Glutamatergic neuron (in vitro differentiated cells): Measurements from ENCODE around the gene MTMR10. TPM values are rescaled to one million over a fixed set of nuclear protein-coding genes. Genes with fewer than 3 reads are reported as not detected.

Experiments used
- DNase-seq: peaks from one replicate; pipeline ENCODE4 v3.0.0; 2022
- H3K27ac Mint-ChIP-seq: one replicate; pipeline ENCODE4 v1.8.0; 2020; ENCODE audit warnings: mild to moderate bottlenecking, mixed read lengths, inconsistent platforms; ENCODE audit not compliant: unreplicated experiment
- H3K27me3 Mint-ChIP-seq: one replicate; pipeline ENCODE4 v1.8.0; 2020; ENCODE audit warnings: mild to moderate bottlenecking, moderate library complexity, mixed read lengths, inconsistent platforms; ENCODE audit not compliant: unreplicated experiment
- H3K36me3 Mint-ChIP-seq: one replicate; pipeline ENCODE4 v1.8.0; 2020; ENCODE audit warnings: mild to moderate bottlenecking, mixed read lengths, inconsistent platforms; ENCODE audit not compliant: unreplicated experiment
- H3K4me1 Mint-ChIP-seq: one replicate; pipeline ENCODE4 v1.8.0; 2020; ENCODE audit warnings: mild to moderate bottlenecking, low read depth, mixed read lengths, inconsistent platforms; ENCODE audit not compliant: unreplicated experiment
- H3K4me3 Mint-ChIP-seq: one replicate; pipeline ENCODE4 v1.8.0; 2020; ENCODE audit warnings: mild to moderate bottlenecking, mixed read lengths, inconsistent platforms; ENCODE audit not compliant: unreplicated experiment
- H3K9me3 Mint-ChIP-seq: one replicate; pipeline ENCODE4 v1.8.0; 2020; ENCODE audit warnings: mild to moderate bottlenecking, moderate library complexity, mixed read lengths, inconsistent platforms; ENCODE audit not compliant: unreplicated experiment
- CTCF ChIP-seq: fragments of 200-600 bp; sonication (generic); IDR thresholded peaks from one replicate; pipeline ENCODE4 v1.5.0; 2021; ENCODE audit not compliant: partially characterized antibody, unreplicated experiment
- total RNA-seq: library from RNA; stranded (reverse); fragmentation: NEBNext Ultra II Directional; extraction: Animal tissue kit (Norgen Biotek cat#: 25700); gene quantifications from one replicate; pipeline ENCODE4 v1.2.1, GENCODE V29; 2021; ENCODE audit not compliant: unreplicated experiment

MTMR10 gene
- total RNA-seq, 1 donor from 2014 or later, result 17.1 TPM

GRCh38 chr15:31021067-31021665 is 29.7 kb upstream of the MTMR10 start:
- TF ChIP-seq CTCF, result no peak
- Mint-ChIP-seq H3K36me3 (no peaks in the 10 kb centered on the region), H3K4me3 (no peak overlapping the region), H3K4me1 (no peaks in the 10 kb centered on the region), H3K27me3 (peaks cover 2% of the 10 kb centered on the region), H3K9me3 (peaks cover 3% of the 10 kb centered on the region), H3K27ac (no peak overlapping the region)
- no peak for DNase-seq

- no peak overlapping the region for H3K4me3 Mint-ChIP-seq
- H3K27ac Mint-ChIP-seq, result no peak overlapping the region
- H3K4me1 Mint-ChIP-seq, result no peaks in the 10 kb centered on the region
- DNase-seq, result no peak
- peaks cover 1% of the 10 kb centered on the region for H3K9me3 Mint-ChIP-seq
- no peak for TF ChIP-seq CTCF
- no peaks in the 10 kb centered on the region for H3K36me3 Mint-ChIP-seq
- H3K27me3 Mint-ChIP-seq, result peaks cover 2% of the 10 kb centered on the region
Measured at GRCh38 chr15:31020542-31020941, 29.1 kb upstream of the MTMR10 start.

DNA sequence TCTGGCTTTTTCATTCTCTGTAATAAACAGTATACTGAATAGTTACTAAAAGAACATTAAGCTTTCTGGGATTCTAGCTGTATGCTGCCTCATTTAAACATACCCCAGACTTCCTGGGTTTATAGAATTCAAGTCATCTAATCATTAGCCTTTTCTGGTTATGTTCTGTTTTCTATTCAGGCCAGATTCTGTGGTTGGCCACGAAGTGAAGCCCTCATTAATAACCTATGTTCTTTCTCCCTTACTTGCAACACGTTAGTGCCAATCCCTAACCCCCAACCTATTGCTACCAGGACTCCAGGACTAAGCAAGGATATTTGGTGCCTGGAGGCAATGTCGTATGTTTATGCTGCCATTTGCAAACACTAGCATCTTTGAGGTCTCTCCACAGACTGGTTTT is 28.6 kb upstream of the MTMR10 start:
- no peaks in the 10 kb centered on the region for H3K4me1 Mint-ChIP-seq
- no peaks in the 10 kb centered on the region for H3K36me3 Mint-ChIP-seq
- no peak for TF ChIP-seq CTCF

DNA sequence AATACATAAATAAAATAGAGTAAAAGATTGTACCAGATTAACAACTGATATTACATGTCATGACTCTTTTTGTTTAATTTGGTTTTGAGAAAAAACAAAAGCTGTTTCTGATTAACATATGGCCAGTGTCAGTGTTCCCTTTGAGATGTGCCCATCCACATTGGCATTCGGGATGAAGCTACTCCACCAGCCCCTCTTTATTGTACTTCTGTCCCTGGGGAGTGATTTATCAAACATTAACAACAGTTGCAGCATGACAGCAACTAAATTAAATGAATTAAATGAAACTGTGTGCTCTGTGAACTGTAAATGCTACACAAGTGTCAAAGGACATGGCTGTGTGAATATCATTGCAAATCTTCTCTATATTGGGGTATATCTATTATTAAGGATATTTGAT is 25.9 kb upstream of the MTMR10 start:
- Mint-ChIP-seq H3K4me1 (no peaks in the 10 kb centered on the region), H3K27me3 (peaks cover 5% of the 10 kb centered on the region), H3K9me3 (peaks cover 1% of the 10 kb centered on the region), H3K36me3 (no peaks in the 10 kb centered on the region), H3K4me3 (no peak overlapping the region), H3K27ac (no peak overlapping the region)
- TF ChIP-seq CTCF, result no peak
- DNase-seq, result no peak

More for the DNA sequence above, 28.6 kb upstream of the MTMR10 start:
- Mint-ChIP-seq H3K27ac (no peak overlapping the region), H3K4me3 (no peak overlapping the region), H3K9me3 (peaks cover 1% of the 10 kb centered on the region), H3K27me3 (peaks cover 2% of the 10 kb centered on the region)
- DNase-seq, result no peak

DNA sequence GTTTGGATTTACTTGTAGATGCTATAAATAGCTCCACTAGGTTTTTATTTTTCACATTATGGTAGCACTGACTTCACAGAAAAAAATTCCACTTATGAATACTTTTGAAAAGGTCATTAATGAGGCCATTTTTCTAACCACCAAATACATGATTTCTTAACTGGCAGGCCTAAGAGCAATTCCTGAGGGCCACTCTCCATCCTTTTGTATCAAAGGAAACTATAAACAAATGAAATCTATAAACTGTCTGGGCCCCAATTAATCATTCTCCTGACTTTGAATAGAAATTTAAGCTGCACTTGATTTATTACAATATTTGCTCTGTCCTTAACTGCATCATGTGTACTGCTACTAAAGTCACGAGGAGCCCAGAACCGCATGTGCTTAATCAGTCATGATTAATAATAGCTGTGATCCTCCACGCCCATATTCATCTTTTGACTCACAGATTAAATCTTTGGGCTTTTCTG is 25.1 kb upstream of the MTMR10 start:
- TF ChIP-seq CTCF, result no peak

More for the DNA sequence above, 25.1 kb upstream of the MTMR10 start:
- Mint-ChIP-seq H3K36me3 (no peaks in the 10 kb centered on the region), H3K27me3 (peaks cover 5% of the 10 kb centered on the region), H3K27ac (no peak overlapping the region), H3K4me1 (no peaks in the 10 kb centered on the region), H3K4me3 (no peak overlapping the region), H3K9me3 (peaks cover 1% of the 10 kb centered on the region)
- DNase-seq, result no peak
